WTC11 (cell line): ENCODE measurements around the gene HERPUD2. TPM values are rescaled to one million over a fixed set of nuclear protein-coding genes. Genes with fewer than 3 reads are reported as not detected.

ENCODE experiments used
- ATAC-seq: fragments of 200-7000 bp; cut with Tn5 transposase; 2 replicates; pipeline ENCODE4 v1.10.0; 2021; ENCODE audit warnings: mild to moderate bottlenecking, moderate library complexity
- CTCF ChIA-PET: fragments of 300-600 bp; sonication (Branson Sonifier 250); formaldehyde crosslinking; loops from one replicate; lab custom pipeline; 2021; ENCODE audit warnings: antibody characterized with exemption; lab: Charles Lee
- POLR2A ChIA-PET: fragments of 350-600 bp; sonication (Branson Sonifier 250); formaldehyde crosslinking; loops from one replicate; lab custom pipeline; 2021; ENCODE audit warnings: antibody characterized with exemption; lab: Charles Lee
- DNase-seq: peaks from one replicate; pipeline ENCODE4 v3.0.0; 2021; ENCODE audit warnings: low spot score
- H3K27ac Mint-ChIP-seq: 2 replicates; pipeline ENCODE4 v1.8.0; 2021; ENCODE audit warnings: mixed read lengths
- H3K27me3 Mint-ChIP-seq: 2 replicates; pipeline ENCODE4 v1.8.0; 2021; ENCODE audit warnings: low read depth, mild to moderate bottlenecking, moderate library complexity, mixed read lengths
- H3K36me3 Mint-ChIP-seq: 2 replicates; pipeline ENCODE4 v1.8.0; 2021; ENCODE audit warnings: mixed read lengths
- H3K4me1 Mint-ChIP-seq: 2 replicates; pipeline ENCODE4 v1.8.0; 2022; ENCODE audit warnings: mixed read lengths
- H3K4me3 Mint-ChIP-seq: 2 replicates; pipeline ENCODE4 v1.8.0; 2021; ENCODE audit warnings: mild to moderate bottlenecking, moderate library complexity, mixed read lengths
- H3K9me3 Mint-ChIP-seq: 2 replicates; pipeline ENCODE4 v1.8.0; 2021; ENCODE audit warnings: mixed read lengths
- AR ChIP-seq: fragments of 250-450 bp; sonication (Bioruptor Pico); IDR thresholded peaks from 2 replicates; pipeline ENCODE4 v1.9.0; 2021; ENCODE audit warnings: mild to moderate bottlenecking
- ATF1 ChIP-seq: sonication (generic); formaldehyde crosslinking; IDR thresholded peaks from 2 replicates; pipeline ENCODE4 v1.8.1; 2023; ENCODE audit warnings: mild to moderate bottlenecking, moderate library complexity, missing genetic modification reagents
- ATF6 ChIP-seq: sonication (generic); formaldehyde crosslinking; IDR thresholded peaks from 2 replicates; pipeline ENCODE4 v1.8.1; 2023; ENCODE audit warnings: mild to moderate bottlenecking, missing genetic modification reagents
- CBFB ChIP-seq: sonication (generic); formaldehyde crosslinking; IDR thresholded peaks from 2 replicates; pipeline ENCODE4 v1.8.1; 2022; ENCODE audit warnings: mild to moderate bottlenecking, low read depth, missing genetic modification reagents
- E2F1 ChIP-seq: sonication (generic); formaldehyde crosslinking; IDR thresholded peaks from 2 replicates; pipeline ENCODE4 v1.8.0; 2022; ENCODE audit warnings: mild to moderate bottlenecking, missing genetic modification reagents
- E2F4 ChIP-seq: sonication (generic); formaldehyde crosslinking; IDR thresholded peaks from 2 replicates; pipeline ENCODE4 v1.8.1; 2022; ENCODE audit warnings: low read depth, mild to moderate bottlenecking, moderate library complexity, missing genetic modification reagents, borderline replicate concordance
- E2F5 ChIP-seq: sonication (generic); formaldehyde crosslinking; IDR thresholded peaks from 2 replicates; pipeline ENCODE4 v1.8.1; 2022; ENCODE audit warnings: mild to moderate bottlenecking, moderate library complexity, missing genetic modification reagents
- ELF4 ChIP-seq: sonication (generic); formaldehyde crosslinking; IDR thresholded peaks from 2 replicates; pipeline ENCODE4 v1.8.1; 2022; ENCODE audit warnings: low read depth, mild to moderate bottlenecking, moderate library complexity, missing genetic modification reagents
- ERG ChIP-seq: fragments of 250-450 bp; sonication (Bioruptor Pico); IDR thresholded peaks from 2 replicates; pipeline ENCODE4 v1.8.0; 2021; ENCODE audit warnings: mild to moderate bottlenecking
- ETV6 ChIP-seq: sonication (generic); formaldehyde crosslinking; IDR thresholded peaks from 2 replicates; pipeline ENCODE4 v1.8.1; 2022; ENCODE audit warnings: mild to moderate bottlenecking, missing genetic modification reagents
- FOXJ3 ChIP-seq: sonication (generic); formaldehyde crosslinking; IDR thresholded peaks from 2 replicates; pipeline ENCODE4 v1.9.0; 2021; ENCODE audit warnings: missing genetic modification reagents, mild to moderate bottlenecking, borderline replicate concordance
- GABPB1 ChIP-seq: sonication (generic); formaldehyde crosslinking; IDR thresholded peaks from 2 replicates; pipeline ENCODE4 v1.8.1; 2023; ENCODE audit warnings: mild to moderate bottlenecking, missing genetic modification reagents
- GRHL2 ChIP-seq: fragments of 250-450 bp; sonication (Bioruptor Pico); IDR thresholded peaks from 2 replicates; pipeline ENCODE4 v1.8.0; 2022; ENCODE audit warnings: mild to moderate bottlenecking, moderate library complexity; ENCODE audit not compliant: insufficient replicate concordance, severe bottlenecking
- JAZF1 ChIP-seq: fragments of 250-450 bp; sonication (Bioruptor Pico); IDR thresholded peaks from 2 replicates; pipeline ENCODE4 v1.9.0; 2021; ENCODE audit warnings: moderate library complexity, mild to moderate bottlenecking, inconsistent platforms
- MXD4 ChIP-seq: fragments of 250-450 bp; sonication (Bioruptor Pico); IDR thresholded peaks from 2 replicates; pipeline ENCODE4 v1.8.0; 2021; ENCODE audit warnings: mild to moderate bottlenecking, moderate library complexity, borderline replicate concordance
- MYBL2 ChIP-seq: sonication (generic); formaldehyde crosslinking; IDR thresholded peaks from 2 replicates; pipeline ENCODE4 v1.8.1; 2023; ENCODE audit warnings: mild to moderate bottlenecking, moderate library complexity, missing genetic modification reagents
- NFATC4 ChIP-seq: fragments of 250-450 bp; sonication (Bioruptor Pico); IDR thresholded peaks from 2 replicates; pipeline ENCODE4 v1.9.0; 2021; ENCODE audit warnings: mild to moderate bottlenecking
- PRRX2 ChIP-seq: fragments of 250-450 bp; sonication (Bioruptor Pico); IDR thresholded peaks from 2 replicates; pipeline ENCODE4 v1.8.0; 2021; ENCODE audit warnings: mild to moderate bottlenecking
- TP53 ChIP-seq: sonication (generic); formaldehyde crosslinking; IDR thresholded peaks from 2 replicates; pipeline ENCODE4 v1.8.1; 2023; ENCODE audit warnings: mild to moderate bottlenecking, missing genetic modification reagents
- ZBTB21 ChIP-seq: sonication (generic); formaldehyde crosslinking; IDR thresholded peaks from 2 replicates; pipeline ENCODE4 v1.8.1; 2023; ENCODE audit warnings: mild to moderate bottlenecking, missing genetic modification reagents, borderline replicate concordance
- ZNF423 ChIP-seq: fragments of 250-450 bp; sonication (Bioruptor Pico); IDR thresholded peaks from 2 replicates; pipeline ENCODE4 v2.1.2; 2022; ENCODE audit warnings: mild to moderate bottlenecking, moderate library complexity
- ZNF671 ChIP-seq: fragments of 250-450 bp; sonication (Bioruptor Pico); IDR thresholded peaks from 2 replicates; pipeline ENCODE4 v1.8.0; 2021; ENCODE audit warnings: mild to moderate bottlenecking
- ZSCAN18 ChIP-seq: fragments of 250-450 bp; sonication (Bioruptor Pico); IDR thresholded peaks from 2 replicates; pipeline ENCODE4 v2.1.2; 2022; ENCODE audit warnings: mild to moderate bottlenecking, moderate library complexity
- total RNA-seq: library from RNA; stranded (reverse); gene quantifications from 3 replicates; pipeline ENCODE4 v1.2.3, GENCODE V29; 2021
- TF ChIP-seq, protein P1 (sequence below): fragments of 200-600 bp; IDR thresholded peaks from 2 replicates; pipeline ENCODE4 v1.8.0; 2022; ENCODE audit warnings: antibody characterized with exemption

Gene HERPUD2
- total RNA-seq, 1 experiment from 2014 or later, result 16.2 TPM

GRCh38 chr7:35605760-35606159, 89.2 kb downstream of the HERPUD2 start:
- no peaks in the 10 kb centered on the region for H3K36me3 Mint-ChIP-seq
- DNase-seq (no peak), ATAC-seq (no peak)
- no peaks in the 10 kb centered on the region for H3K4me1 Mint-ChIP-seq
- no peak overlapping the region for H3K4me3 Mint-ChIP-seq
- H3K27me3 Mint-ChIP-seq, result no peaks in the 10 kb centered on the region
- H3K9me3 Mint-ChIP-seq, result peaks cover 18% of the 10 kb centered on the region
- TF ChIP-seq E2F1 (no peak), E2F5 (CRISPR knock-in tag) (no peak), ZSCAN18 (CRISPR knock-in tag) (no peak), ATF6 (CRISPR knock-in tag) (no peak), ATF1 (CRISPR knock-in tag) (no peak), JAZF1 (CRISPR knock-in tag) (no peak), FOXJ3 (CRISPR knock-in tag) (no peak), PRRX2 (CRISPR knock-in tag) (no peak), ERG (CRISPR knock-in tag) (no peak), E2F4 (no peak), ELF4 (CRISPR knock-in tag) (no peak), ETV6 (CRISPR knock-in tag) (no peak), ZBTB21 (CRISPR knock-in tag) (no peak), GRHL2 (CRISPR knock-in tag) (no peak), ZNF671 (CRISPR knock-in tag) (no peak), TP53 (no peak)
- TF ChIP-seq, all 79 proteins: peak for 0
- ChIA-PET POLR2A (no interaction called here), CTCF (interaction anchor here (1.2 kb wide), 1 partner anchor 12 kb away, joined by 3 read pairs; no protein-coding TSS in a partner anchor)
- H3K27ac Mint-ChIP-seq, result no peak overlapping the region

DNA sequence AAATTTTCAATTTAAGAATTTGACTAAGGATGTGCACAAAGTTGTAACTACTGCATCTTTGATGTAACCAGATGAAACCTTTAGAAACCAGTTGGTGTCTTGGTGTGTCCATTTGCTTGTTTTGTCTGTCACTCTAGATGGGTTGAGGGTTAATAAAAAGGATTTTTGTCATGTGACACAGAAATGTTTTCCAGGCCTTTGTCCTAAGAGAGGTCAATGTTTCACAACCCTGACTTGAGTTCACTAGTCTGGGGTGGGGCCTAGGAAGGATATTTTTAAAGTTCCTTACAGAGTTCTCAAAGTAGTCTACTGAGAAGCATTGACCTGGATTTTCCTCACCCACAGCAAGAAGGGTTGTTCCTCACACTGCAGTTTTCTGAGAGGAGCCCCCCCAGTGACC, 90.3 kb downstream of the HERPUD2 start:
- no peak for DNase-seq
- H3K4me1 Mint-ChIP-seq, result no peaks in the 10 kb centered on the region
- no peaks in the 10 kb centered on the region for H3K36me3 Mint-ChIP-seq
- ATAC-seq, result no peak
- ChIA-PET CTCF (no interaction called here), POLR2A (no interaction called here)
- no peaks in the 10 kb centered on the region for H3K27me3 Mint-ChIP-seq
- peaks cover 14% of the 10 kb centered on the region for H3K9me3 Mint-ChIP-seq
- no peak overlapping the region for H3K27ac Mint-ChIP-seq
- no peak overlapping the region for H3K4me3 Mint-ChIP-seq
- TF ChIP-seq GABPB1 (CRISPR knock-in tag) (no peak), AR (CRISPR knock-in tag) (no peak), NFATC4 (no peak), MXD4 (CRISPR knock-in tag) (no peak), CBFB (CRISPR knock-in tag) (no peak), ZNF423 (no peak), MYBL2 (no peak)
- TF ChIP-seq, protein P1, sequence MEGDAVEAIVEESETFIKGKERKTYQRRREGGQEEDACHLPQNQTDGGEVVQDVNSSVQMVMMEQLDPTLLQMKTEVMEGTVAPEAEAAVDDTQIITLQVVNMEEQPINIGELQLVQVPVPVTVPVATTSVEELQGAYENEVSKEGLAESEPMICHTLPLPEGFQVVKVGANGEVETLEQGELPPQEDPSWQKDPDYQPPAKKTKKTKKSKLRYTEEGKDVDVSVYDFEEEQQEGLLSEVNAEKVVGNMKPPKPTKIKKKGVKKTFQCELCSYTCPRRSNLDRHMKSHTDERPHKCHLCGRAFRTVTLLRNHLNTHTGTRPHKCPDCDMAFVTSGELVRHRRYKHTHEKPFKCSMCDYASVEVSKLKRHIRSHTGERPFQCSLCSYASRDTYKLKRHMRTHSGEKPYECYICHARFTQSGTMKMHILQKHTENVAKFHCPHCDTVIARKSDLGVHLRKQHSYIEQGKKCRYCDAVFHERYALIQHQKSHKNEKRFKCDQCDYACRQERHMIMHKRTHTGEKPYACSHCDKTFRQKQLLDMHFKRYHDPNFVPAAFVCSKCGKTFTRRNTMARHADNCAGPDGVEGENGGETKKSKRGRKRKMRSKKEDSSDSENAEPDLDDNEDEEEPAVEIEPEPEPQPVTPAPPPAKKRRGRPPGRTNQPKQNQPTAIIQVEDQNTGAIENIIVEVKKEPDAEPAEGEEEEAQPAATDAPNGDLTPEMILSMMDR, result no peak
